Measurements from ENCODE around the gene TNRC18.

The TNRC18 gene

DNA sequence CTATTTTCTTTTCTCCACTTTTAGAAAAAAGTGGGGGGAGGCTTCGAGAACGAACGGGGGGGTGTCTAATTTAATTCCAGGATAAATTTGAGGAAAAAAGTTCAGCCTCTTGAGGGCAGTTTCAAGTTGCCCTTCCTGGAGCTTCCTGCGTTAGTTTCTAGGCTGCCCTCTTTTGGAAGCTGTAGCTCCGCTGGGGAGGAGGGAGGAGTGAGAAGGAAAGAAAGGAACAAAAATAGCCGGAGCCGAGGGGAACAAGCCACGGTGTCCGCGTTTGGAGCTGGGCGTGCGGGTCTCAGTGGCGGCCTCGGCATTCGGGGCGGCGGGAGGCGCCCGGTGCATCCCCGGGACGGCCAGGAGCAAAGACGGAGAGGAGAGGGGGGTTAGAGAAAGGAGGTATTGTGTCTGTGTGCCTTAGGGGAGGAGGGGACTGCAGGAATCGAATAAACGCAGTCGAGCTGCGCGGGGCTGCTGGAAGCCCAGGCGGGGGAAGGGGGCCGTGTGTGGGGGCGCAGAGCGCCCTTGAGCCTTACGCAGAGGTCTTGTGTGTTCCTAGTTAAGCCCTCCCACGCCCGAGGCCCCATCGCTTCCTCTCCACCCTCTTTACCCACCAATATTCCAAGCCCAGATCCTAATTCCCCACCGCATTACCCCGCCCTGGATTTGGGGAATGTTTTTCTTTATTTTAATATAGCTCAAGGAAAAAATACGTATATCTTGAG is 2.0 kb upstream of the TNRC18 start:
- peak; percentile 89 for DNase-seq

DNA sequence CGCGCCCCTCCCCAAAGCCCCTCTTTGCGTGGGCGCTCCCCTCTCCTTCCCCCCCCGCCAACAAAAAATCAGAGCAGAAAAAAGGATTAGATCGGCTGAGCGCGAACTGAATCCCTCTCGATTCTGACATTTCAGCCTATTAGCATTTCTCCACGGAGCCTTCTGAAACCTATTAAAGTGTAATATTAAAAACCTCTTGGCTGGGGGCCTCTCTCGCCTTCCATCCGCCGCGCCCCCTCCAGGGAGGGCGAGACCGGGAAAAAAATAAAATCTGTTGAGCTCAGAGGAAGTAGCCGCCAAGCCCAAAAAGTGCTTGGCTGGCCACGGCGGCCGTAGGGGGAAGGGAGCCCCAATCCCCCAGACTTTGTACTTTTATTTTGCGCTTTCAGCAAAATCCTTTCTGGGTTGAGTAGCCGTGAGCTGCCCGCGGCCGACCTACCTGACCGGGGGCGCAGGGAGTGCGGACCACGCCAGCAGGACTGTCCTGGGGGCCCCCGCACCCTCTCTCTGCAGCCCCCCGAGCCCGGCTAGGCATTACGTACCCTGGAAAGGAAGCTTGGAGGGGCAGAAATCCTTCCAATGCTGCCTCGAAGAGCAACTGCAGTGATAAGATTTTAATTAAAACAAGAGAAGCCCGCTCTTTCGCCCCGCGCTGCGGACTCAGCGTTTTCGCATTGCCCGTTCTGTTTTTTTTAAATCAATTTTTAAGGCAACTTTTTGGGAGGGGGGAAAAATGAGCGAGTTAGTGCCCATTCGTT is 1.3 kb upstream of the TNRC18 start:
- DNase-seq, result no peak

DNA sequence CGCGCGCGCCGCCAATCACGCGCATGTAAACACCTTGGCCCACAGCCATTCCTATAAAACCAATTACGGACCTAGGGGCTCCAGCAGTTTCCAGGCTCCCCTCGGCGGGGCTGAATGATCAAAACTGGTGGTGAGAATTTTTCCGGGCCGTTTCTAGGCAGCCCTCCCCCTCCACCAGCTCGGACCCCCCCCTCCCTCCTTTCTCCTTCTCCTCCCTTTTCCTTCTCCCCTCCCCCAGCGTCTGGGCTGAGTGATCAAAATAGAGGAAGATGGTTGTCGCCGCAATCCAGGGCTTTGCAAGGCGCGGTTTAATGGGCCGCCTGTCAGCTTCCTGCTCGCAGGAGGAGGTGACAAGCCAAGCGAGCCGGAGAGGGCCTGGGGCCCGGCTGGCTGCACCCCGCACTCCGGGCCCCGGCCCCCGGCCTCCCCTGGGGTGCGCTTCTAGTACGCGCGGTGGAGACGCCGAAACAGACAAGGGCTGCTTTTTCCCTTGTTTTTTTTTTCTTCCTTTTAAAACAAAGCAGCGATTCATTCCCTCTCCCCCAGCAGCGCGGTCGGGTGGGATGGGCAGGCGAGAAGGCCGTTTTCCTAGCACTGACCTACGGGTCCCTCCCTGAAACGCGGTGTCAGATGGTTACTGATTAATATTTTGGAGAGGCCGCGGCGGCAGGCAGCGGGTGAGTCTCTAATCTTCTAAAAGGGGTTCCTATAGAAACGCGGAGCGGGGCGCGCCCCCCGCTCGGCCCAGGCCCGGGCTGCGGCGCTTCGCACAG is 528 bp upstream of the TNRC18 start:
- DNase-seq, result peak; percentile 99

DNA sequence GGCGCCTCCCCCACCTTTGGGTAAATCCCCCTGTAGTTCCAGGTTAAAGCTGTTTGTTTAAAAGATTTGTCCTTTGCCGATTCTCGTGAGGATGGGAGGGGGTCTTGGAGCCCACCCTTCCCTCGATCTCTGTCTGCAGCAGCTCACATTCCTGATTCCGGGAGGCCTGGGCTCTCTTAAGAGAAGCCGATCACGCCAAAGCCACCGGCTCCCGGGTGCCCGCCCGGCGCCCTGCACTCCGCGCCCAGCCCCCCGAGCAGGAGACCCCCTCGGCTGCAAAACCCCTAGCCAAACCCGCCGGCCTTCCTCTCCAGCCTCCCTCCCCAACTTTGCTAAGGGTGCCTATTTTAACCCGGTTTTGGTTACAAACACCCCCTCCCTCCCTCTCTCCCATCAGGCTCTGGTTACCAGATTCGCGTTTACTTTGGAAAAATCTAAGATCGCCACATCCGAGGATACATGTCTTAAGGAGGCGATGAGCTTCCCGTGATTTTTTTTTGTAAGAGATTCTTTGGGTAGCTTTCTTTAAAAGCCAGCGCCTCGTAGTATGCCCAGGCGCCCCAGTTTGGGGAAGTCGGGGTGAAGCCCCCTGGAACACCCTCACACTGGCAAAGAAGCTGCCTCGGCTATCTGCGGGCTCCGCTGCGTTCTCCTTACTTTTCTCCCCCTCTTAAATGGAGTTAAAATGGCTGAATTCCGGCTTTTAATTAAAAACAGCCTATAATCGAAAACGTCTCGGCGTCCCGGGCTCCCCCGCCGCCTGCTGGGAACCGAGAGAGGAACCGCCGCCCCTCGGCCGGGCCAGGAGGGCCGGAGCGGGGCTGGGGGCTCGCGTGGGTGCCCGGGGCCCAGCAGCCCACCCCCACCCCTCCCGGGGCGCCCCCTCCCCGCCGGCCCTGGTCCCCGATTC is 983 bp downstream of the TNRC18 start:
- no peak for DNase-seq

DNA sequence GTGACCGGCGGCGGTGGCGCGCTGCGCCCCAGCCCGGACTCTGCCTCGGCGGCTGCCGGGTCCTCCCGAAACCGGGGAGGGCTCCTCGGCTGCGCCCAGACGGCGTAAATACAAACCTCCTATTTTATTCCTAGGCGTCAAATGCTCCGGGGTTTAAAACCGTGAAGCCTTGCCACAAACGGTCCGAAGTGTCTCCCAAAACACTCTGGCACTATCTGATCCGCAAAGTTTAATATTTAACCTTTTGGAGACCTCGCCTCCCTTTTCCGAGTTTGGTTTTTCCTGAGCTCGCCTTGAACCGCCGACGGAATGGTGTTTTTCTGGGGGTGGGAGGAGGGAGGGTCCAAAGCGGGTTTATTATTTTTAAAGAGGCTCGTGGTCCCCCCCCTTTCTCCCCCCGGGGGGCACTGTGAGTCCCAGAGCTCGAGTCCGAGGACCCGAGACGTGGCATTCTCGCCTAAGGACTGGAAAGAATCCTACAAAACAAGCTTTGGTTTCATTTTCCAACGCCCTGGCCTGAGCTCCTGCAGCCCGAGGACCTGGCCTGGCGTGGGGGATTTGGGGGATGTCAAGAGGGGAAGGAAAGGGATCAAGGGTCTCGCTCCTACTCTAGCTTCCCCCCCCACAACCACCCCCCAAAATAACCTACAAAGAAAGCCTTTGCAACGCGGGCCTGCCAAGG is 1.8 kb downstream of the TNRC18 start:
- peak; percentile 65 for DNase-seq

DNA sequence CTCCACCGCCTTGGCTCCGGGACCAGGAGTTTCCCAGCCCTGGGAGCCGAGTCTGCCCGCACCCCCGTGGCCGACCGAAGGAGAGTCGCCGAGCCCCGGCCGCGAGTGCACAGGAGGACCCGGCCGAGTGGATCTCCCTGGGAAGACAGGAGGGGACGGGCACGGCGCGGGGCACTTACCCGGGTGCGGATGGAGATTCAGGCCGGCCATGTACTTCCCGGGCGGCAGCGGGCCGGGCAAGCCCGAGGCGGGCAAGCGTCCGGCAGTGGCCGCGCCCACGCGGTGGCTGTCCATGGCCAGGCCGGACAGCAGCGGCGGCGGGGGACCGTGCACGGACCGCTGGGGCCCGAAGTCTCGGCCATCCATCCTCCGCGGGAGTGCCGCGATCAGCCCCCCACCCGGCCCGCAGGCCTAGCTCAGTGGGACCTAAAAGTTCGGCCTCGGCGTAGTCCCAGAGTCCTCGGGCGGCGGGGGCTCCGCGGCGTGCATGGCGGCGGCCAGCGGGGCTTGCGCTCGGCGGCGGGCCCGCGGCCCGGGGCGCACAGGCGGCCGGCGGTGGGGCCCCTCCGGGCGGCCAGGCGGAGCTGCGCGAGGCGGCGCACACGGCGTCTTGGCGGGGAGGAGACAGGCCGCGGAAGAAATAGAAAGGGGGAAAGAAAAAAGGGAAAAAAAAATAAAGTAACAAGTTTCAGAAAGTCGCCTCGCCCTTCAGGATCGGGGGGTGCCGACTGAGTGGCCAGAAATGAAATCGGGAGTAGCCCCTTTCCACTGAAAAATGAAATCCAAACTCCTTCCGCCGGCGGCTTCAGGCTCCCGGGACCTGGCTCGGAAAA is 2.5 kb downstream of the TNRC18 start:
- DNase-seq, result peak; percentile 57

DNA sequence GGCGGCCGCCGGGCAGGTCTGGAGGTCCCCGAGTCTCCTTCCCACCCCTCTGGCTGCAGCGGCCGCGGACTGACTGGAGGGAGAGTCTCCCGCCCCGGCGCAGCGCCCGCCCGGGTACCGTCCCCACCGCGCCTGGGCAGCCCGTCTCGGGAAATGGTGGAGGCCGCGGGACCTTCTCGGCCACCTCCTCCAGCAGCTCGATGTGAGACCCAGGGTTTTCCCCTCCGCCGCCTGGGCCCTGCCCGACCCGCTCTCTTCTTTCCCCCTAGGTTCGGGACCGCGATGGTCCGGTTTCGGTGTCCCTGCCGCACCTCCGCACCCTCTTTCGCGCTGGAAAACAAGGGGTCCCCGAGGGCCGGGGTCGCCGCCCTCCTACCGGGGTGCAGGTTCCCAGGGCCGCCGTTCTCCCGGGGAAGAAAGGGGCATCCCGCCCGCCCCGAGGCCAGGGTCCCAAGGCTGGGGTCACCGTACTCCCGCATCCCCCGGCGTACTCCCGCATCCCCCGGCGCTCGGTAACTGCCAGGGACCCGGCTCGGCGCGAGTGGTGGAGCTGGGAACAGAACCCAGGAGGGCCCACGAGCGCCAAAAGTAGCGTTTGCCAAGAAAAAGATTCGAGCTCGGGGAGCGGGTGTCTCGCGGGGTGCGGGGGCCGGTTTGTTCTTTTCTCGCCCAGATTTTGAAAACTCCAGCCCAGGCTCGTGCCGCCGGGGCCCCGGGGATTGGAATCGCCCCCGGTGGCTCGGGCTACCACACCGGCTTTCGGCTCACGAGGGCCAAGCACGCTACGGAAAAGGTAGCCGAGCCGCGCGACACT is 3.4 kb downstream of the TNRC18 start:
- DNase-seq, result no peak

DNA sequence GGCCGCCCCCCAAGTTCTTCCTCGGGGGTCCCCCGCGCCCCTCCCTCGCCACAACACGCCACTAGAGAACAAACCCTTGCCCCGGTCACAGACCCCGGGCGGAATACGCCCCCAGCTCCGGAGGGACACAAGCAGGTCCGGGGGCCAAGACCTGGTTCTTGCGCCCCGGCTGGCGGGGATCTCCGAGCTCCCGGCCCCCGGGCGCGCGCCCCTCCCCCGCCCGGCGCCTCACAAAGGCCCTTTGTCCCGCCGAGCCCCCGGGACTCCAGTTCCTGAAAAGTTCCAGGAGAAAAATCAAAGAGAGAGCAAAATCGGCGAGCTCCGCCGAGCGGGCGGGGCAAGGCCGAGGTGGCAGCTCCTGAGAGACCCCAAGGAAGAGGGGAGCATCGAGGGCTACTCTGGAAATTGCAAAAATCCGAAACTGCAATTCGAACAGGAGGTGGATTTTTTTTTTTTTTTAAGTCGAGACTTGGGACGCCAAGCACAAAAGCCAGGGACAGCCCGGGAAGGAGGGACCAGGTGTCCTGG is 4.0 kb downstream of the TNRC18 start:
- DNase-seq, result no peak

DNA sequence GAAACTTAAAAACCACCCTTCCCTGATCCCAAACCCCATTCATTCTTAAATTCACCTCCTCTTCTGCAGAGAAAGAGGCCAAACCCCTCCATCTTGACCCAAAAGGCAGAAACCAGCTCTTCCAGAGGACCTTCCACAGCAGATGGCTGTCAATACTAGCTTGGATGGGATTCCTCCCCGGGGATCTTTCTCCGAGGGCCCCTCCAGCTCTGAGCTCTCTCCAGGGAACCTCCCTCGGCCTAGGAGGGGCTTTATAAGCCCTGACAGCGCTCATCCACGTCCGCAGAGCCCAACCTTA is 5.4 kb downstream of the TNRC18 start:
- DNase-seq, result no peak

DNA sequence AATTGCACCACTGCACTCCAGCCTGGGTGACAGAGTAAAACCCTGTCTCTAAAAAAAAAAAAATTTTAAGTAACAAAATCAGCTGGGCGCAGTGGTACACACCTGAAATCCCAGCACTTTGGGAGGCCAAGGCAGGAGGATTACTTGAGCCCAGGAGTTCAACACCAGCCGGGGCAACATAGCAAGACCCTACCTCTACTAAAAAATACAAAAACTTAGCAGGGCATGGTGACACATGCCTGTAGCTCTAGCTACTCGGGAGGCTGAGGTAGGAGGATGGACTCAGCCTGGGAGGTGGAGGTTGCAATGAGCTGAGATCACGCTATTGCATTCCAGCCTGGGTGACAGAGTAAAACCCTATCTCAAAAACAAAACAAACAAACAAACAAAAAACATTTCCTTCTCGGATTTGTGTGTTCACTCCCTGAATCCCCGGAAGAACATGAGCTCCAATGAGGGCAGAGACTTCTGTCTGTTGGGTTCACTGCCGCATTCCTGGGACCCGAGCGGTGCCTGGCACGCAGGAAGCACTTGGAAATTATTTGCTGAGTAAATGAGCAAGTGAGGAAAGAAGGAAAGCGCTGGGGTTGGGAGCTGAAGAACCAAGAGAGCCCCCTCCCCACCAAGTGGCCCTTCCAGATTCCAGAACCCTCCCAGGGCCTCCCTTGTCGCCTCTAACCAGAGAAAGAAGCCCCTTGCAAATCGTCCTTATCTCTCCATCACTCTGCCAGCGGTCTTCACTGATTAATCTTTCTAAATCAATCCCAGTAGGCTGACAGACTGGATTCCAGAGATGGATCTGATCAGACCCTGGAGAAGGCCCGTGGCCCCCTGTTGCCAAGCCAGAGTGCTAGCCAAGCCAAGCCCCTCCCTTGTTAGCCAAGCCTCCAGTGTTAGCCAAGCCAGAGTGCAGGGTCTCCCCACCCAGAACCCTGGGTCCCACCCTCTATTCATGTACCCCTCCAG is 6.2 kb downstream of the TNRC18 start:
- peak; percentile 90 for DNase-seq

DNA sequence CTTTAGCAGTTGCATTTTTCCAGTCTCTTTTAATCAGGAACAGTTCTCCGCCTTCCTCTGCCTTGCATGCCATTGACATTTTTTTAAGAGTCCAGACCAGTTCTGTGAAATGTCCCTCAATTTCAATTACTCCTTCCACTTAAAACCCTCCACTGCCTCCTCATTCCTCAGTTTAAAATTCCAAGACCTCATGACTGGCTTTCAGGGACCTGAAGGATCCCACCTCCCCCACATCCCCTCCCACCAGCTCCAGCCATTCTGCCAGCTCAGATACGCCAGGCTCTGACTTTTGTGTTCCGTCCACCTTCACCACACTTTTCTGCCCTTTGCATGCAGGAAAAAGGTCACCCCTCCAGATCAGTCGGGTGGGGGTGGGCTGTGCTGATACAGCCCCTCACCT is 8.7 kb downstream of the TNRC18 start:
- peak; percentile 94 for DNase-seq

DNA sequence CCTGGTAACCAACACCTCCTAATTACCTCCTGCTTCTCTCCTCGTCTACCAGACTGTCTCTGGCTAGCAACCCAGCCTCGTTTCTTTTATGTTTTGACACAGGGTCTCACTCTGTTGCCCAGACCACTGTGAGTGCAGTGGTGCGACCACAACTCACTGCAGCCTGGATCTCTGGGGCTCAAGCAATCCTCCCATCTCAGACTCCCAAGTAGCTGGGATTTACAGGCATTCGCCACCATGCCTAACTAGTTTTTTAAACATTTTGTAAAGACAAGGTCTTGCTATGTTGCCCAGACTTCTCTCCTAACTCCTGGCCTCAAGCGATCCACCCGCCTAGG is 10.2 kb downstream of the TNRC18 start:
- no peak for DNase-seq

DNA sequence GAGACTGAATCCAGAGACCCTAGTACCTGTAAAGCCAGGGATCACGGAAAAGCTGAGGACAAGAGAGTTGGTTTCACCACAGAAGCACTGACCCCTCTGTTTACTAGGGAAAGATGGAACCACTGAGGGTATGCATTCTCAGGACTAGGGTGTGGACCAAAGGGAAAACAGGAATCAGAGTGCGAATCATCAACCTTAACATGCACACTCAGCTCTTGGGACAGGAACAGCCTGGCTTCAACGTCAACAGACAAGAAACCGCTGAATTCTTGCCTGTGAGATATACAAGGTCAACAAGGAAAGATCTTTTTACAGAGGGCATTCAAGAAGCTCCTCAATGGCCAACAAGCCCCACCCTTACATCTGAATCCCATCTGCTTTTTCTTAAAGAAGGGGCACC is 14.9 kb downstream of the TNRC18 start:
- no peak for DNase-seq

DNA sequence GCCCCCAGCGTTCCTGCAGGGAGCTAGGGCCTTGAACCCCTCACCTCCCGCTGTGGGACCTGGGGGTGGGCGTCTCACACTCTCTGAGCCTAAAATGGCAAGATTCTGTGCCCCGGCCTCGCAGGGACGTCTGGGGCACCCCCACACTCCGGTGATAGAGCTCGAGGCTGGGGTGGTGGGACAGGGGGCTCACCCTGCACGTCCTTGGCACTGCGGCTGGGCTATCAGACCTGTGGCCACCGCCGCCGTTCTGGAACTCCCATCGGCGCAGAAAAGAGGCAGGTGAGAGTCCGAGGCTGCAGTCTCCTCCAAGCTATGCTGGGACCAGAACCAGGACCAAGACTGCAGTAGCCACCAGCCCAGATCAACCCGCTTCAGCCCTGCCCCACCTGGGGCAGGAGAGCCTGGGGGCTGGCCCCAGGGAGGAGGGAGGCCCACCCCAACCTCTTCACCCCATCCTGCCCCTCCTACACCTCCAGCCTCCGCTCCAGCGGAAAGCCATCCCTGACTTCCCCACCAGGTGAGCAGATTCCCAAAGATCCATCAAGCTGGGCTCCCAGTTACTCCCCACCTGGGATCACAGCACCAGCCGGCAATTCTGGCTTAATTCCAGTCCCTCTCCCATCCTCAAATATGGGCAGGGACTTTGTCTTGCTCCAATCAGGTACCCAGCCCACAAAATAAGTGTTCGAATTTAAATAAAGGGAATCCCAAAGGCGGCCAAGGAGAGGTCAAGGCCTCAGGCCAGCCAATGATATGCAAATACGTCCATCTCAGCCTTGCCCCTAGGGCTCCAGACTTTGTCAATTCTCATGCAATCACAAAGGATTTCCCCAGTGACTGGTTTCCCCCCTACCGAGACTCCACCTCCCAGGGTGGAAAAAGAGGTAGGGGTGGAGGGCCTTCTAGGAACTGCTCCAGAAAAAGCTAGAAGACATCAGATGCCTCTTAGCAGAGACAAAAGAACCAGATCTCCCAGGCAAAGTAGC is 16.4 kb downstream of the TNRC18 start:
- peak; percentile 81 for DNase-seq

DNA sequence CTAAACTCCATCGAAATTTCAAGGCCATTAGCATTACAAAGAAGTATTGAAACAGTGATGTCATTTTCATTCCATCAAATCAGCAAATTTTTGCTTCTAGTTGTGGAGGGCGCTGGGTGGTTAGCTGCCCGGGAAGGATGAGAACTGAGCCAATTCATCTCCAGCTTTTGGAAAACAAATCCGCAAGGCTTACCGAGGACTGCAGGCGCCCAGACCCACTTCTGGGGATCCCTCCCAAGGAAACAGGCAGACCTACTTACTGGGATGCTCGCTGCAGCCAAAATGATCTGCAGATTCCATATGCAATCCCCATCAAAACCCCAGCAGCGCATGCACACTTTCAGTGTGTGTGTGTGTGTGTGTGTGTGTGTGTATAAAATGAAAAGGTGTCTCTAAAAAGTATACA is 19.2 kb downstream of the TNRC18 start:
- no peak for DNase-seq

DNA sequence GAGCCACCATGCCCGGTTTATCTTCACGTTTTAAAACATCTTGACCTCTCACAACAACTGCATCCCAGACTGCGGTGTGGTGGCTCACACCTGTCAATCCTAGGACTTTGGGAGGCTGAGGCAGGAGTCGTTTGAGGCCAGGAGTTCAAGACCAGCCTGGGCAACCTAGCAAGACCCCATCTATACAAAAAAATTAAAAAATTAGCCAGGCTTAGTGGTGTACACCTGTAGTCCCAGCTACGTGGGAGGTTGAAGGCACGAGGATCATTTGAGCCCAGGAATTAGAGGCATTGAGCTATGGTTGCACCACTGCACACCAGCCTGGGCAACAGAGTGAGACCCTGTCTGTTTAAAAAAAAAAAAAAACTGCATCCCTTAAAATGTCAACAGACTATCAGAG is 20.2 kb downstream of the TNRC18 start:
- DNase-seq, result no peak

DNA sequence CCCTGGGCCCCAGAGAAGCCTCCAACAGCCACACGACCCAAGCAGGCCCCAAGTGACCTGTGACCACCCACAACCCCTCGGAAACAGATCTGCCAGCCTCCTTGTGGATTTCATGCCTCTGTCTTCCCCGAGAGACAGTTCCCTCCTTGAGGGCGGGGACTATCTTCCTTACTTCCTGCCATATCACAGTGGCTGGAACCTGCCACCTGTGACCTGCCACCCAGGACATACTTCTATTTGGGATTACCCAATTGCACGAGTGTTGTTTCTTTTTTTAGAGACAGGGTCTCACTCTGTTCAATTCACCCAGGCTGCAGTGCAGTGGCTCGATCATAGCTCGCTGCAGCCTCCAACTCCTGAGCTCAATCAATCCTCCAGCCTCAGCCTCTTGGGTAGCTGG is 25.9 kb downstream of the TNRC18 start:
- no peak for DNase-seq
